HG03103 (cell line): ENCODE results near the gene STOML1.
"Not testable (repeated sequence)": the region's sequence is repeated elsewhere in the genome, so short reads cannot be mapped to it uniquely, and the experiment has no call there.

ENCODE experiments used
- ATAC-seq: cut with Tn5 transposase; IDR thresholded peaks from one replicate; pipeline ENCODE4 v1.9.1; 2021; ENCODE audit warnings: low read depth; ENCODE audit not compliant: unreplicated experiment

The STOML1 gene

GRCh38 chr15:73949496-73949895, 42.6 kb downstream of the STOML1 start:
- ATAC-seq = no peak

- ATAC-seq = no peak
These were observed 43.1 kb downstream of the STOML1 start for GRCh38 chr15:73948982-73949381.

- ATAC-seq = no peak
These were observed 43.7 kb downstream of the STOML1 start for GRCh38 chr15:73948396-73948795.

GRCh38 chr15:73947651-73948050, 44.4 kb downstream of the STOML1 start:
- ATAC-seq = no peak

- no peak for ATAC-seq
These were observed 45.2 kb downstream of the STOML1 start for GRCh38 chr15:73946795-73947370.

GRCh38 chr15:73946046-73946721, 45.9 kb downstream of the STOML1 start:
- ATAC-seq = no peak

GRCh38 chr15:73945130-73945508, 47.0 kb downstream of the STOML1 start:
- ATAC-seq = no peak

- ATAC-seq = no peak
These were observed 47.6 kb downstream of the STOML1 start for GRCh38 chr15:73944161-73945129.

- ATAC-seq = no peak
These were observed 49.3 kb downstream of the STOML1 start for GRCh38 chr15:73942751-73943270.

- ATAC-seq = no peak
These were observed 50.0 kb downstream of the STOML1 start for GRCh38 chr15:73941871-73942635.

- ATAC-seq = no peak
These were observed 50.6 kb downstream of the STOML1 start for GRCh38 chr15:73941449-73941848.

GRCh38 chr15:73941044-73941443, 51.1 kb downstream of the STOML1 start:
- ATAC-seq = no peak

- no peak for ATAC-seq
These were observed 51.8 kb downstream of the STOML1 start for GRCh38 chr15:73940061-73940981.

GRCh38 chr15:73939138-73939537, 53.0 kb downstream of the STOML1 start:
- no peak for ATAC-seq

- not testable (repeated sequence) for ATAC-seq
These were observed 53.6 kb downstream of the STOML1 start for GRCh38 chr15:73938516-73938915.

- no peak for ATAC-seq
These were observed 54.4 kb downstream of the STOML1 start for GRCh38 chr15:73937726-73938125.

GRCh38 chr15:73937296-73937695, 54.8 kb downstream of the STOML1 start:
- ATAC-seq = no peak

GRCh38 chr15:73936588-73937290, 55.4 kb downstream of the STOML1 start:
- ATAC-seq = no peak

GRCh38 chr15:73936181-73936580, 55.9 kb downstream of the STOML1 start:
- no peak for ATAC-seq
